Osteoblast (primary cell): Measurements from ENCODE around the gene CNN2. TPM values are rescaled to one million over a fixed set of nuclear protein-coding genes. Genes with fewer than 3 reads are reported as not detected.

ENCODE experiments used
- DNase-seq: peaks from one replicate; pipeline ENCODE4 v3.0.0; 2011; ENCODE audit warnings: low spot score, mixed read lengths; ENCODE audit not compliant: insufficient read length; ENCODE audit errors: missing footprints
- H2AFZ ChIP-seq: 2 replicates; pipeline ENCODE4 v1.6.0; 2011; ENCODE audit warnings: mild to moderate bottlenecking, low read length
- H3K27ac ChIP-seq: 2 replicates; pipeline ENCODE4 v1.5.1; 2011; ENCODE audit warnings: mild to moderate bottlenecking, low read depth, low read length, moderate library complexity
- H3K27me3 ChIP-seq: 2 replicates; pipeline ENCODE4 v1.6.0; 2012; ENCODE audit warnings: mild to moderate bottlenecking, control low read depth, inconsistent platforms, low read length, moderate library complexity; ENCODE audit not compliant: insufficient read depth
- H3K36me3 ChIP-seq: 2 replicates; pipeline ENCODE4 v1.5.1; 2011; ENCODE audit warnings: mild to moderate bottlenecking, low read length, control low read depth, moderate library complexity; ENCODE audit not compliant: insufficient read depth
- H3K4me1 ChIP-seq: 2 replicates; pipeline ENCODE4 v1.5.1; 2011; ENCODE audit warnings: mild to moderate bottlenecking, low read length, control low read depth, moderate library complexity; ENCODE audit not compliant: insufficient read depth
- H3K4me2 ChIP-seq: 2 replicates; pipeline ENCODE4 v1.6.0; 2011; ENCODE audit warnings: mild to moderate bottlenecking, low read length; ENCODE audit not compliant: insufficient read depth
- H3K4me3 ChIP-seq: fragments of 200-600 bp; sonication (generic); 3 replicates; pipeline ENCODE4 v1.5.1; 2012; ENCODE audit warnings: mild to moderate bottlenecking, low read length, inconsistent platforms; ENCODE audit not compliant: insufficient read depth
- H3K79me2 ChIP-seq: 2 replicates; pipeline ENCODE4 v1.6.0; 2012; ENCODE audit warnings: mild to moderate bottlenecking, low read length, control low read depth, inconsistent platforms; ENCODE audit not compliant: insufficient read depth
- H3K9me3 ChIP-seq: 2 replicates; pipeline ENCODE4 v1.5.1; 2011; ENCODE audit warnings: low read depth, low read length, control low read depth
- H4K20me1 ChIP-seq: 2 replicates; pipeline ENCODE4 v1.6.0; 2012; ENCODE audit warnings: mild to moderate bottlenecking, low read length, control low read depth; ENCODE audit not compliant: insufficient read depth
- CTCF ChIP-seq: IDR thresholded peaks from 2 replicates; pipeline ENCODE4 v1.5.1; 2011; ENCODE audit warnings: mild to moderate bottlenecking, low read depth, low read length, moderate library complexity; ENCODE audit errors: extremely low read depth
- total RNA-seq: library from RNA; depleted of rRNA; stranded (reverse); fragments of >200 nt; gene quantifications from 2 replicates; pipeline ENCODE4 v1.2.3, GENCODE V29; 2012

CNN2 gene
- total RNA-seq, 1 donor = 594 TPM

- H2AFZ ChIP-seq = no peak overlapping the region
- H3K4me1 ChIP-seq = no peaks in the 10 kb centered on the region
- H3K36me3 ChIP-seq = no peaks in the 10 kb centered on the region
- DNase-seq = no peak
- TF ChIP-seq CTCF = no peak
- no peak overlapping the region for H3K27ac ChIP-seq
- no peaks in the 10 kb centered on the region for H3K79me2 ChIP-seq
- H3K27me3 ChIP-seq = peaks cover 8% of the 10 kb centered on the region
- H3K9me3 ChIP-seq = peaks cover 17% of the 10 kb centered on the region
- no peak overlapping the region for H3K4me3 ChIP-seq
- H3K4me2 ChIP-seq = no peak overlapping the region
- no peaks in the 10 kb centered on the region for H4K20me1 ChIP-seq
Observed at GRCh38 chr19:1061987-1062386, 35.6 kb downstream of the CNN2 start.

DNA sequence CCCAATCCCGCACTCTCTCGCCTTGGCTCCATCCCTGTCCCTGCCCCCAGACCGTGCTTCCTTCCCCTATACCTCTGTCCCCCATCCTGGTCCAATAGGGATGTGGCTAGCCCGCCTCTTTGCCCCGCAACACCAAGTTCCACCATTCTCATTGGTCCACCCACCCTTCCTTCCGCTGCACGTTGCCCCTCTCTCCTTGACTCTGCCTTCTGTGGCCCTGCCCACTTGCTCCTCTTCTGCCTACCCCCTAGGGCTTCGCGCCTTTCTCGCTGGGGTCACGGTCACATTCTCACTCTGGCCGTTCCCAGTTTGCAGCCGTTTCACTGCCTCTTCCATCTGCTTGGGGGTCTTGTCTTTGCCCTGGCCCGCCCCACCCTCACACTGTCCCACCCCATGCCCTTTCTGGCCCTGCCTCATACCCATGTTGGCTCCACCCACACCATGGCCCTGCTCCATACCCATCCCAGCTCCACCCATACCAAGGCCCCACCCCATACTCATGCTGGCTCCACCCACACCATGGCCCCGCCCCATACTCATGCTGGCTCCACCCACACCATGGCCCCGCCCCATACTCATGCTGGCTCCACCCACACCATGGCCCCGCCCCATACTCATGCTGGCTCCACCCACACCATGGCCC, 36.1 kb downstream of the CNN2 start:
- TF ChIP-seq CTCF = no peak

GRCh38 chr19:1063030-1063908, 36.9 kb downstream of the CNN2 start:
- H3K4me1 ChIP-seq = no peaks in the 10 kb centered on the region
- H3K4me3 ChIP-seq = no peak overlapping the region
- H3K27me3 ChIP-seq = peaks cover 19% of the 10 kb centered on the region
- H3K9me3 ChIP-seq = peaks cover 5% of the 10 kb centered on the region
- TF ChIP-seq CTCF = no peak
- no peak for DNase-seq
- no peaks in the 10 kb centered on the region for H3K79me2 ChIP-seq
- no peak overlapping the region for H3K27ac ChIP-seq
- H3K36me3 ChIP-seq = no peaks in the 10 kb centered on the region
- no peak overlapping the region for H3K4me2 ChIP-seq
- no peak overlapping the region for H2AFZ ChIP-seq
- no peaks in the 10 kb centered on the region for H4K20me1 ChIP-seq

More for the DNA sequence above, 36.1 kb downstream of the CNN2 start:
- H3K27me3 ChIP-seq = peaks cover 13% of the 10 kb centered on the region
- no peak overlapping the region for H3K4me2 ChIP-seq
- H2AFZ ChIP-seq = no peak overlapping the region
- no peak overlapping the region for H3K27ac ChIP-seq
- no peaks in the 10 kb centered on the region for H3K79me2 ChIP-seq
- H3K36me3 ChIP-seq = no peaks in the 10 kb centered on the region
- H3K9me3 ChIP-seq = peaks cover 12% of the 10 kb centered on the region
- H3K4me1 ChIP-seq = no peaks in the 10 kb centered on the region
- H3K4me3 ChIP-seq = no peak overlapping the region
- no peaks in the 10 kb centered on the region for H4K20me1 ChIP-seq
- DNase-seq = no peak
